ENCODE results near the gene LILRB3.

The LILRB3 gene

GRCh38 chr19:54253331-54254194, 30.8 kb upstream of the LILRB3 start:
- no peak overlapping the region for H2AK5ac ChIP-seq (ENCODE audit: low read length, severe bottlenecking)
- no peaks in the 10 kb centered on the region for H3K9me3 ChIP-seq (ENCODE audit: control insufficient read depth, low read length)
- no peak overlapping the region for H4K8ac ChIP-seq (ENCODE audit: low read length)
- H3K27ac ChIP-seq (ENCODE audit: low read length, poor library complexity, severe bottlenecking) = no peak overlapping the region
- DNase-seq = no peak
- no peak overlapping the region for H3K4me2 ChIP-seq (ENCODE audit: low read length, poor library complexity, severe bottlenecking)
- H2BK12ac ChIP-seq (ENCODE audit: low read length in 2 of 2) = no peak overlapping the region
- no peak overlapping the region for H3K4ac ChIP-seq (ENCODE audit: low read depth in 1 of 2, low read length in 2 of 2)
- H2BK5ac ChIP-seq (ENCODE audit: low read depth, low read length, poor library complexity, severe bottlenecking) = no peak overlapping the region
- no peak overlapping the region for H3K9ac ChIP-seq (ENCODE audit: low read length)
- no peak overlapping the region for H3K14ac ChIP-seq (ENCODE audit: low read length in 2 of 2)
- no peak overlapping the region for H4K91ac ChIP-seq (ENCODE audit: low read length)
- 83% methylated on average over 19 of the region's 23 CpGs for WGBS
- H2AFZ ChIP-seq (ENCODE audit: low read depth, low read length) = no peak overlapping the region
- no peaks in the 10 kb centered on the region for H3K4me1 ChIP-seq (ENCODE audit: control insufficient read depth, insufficient read depth, low read depth, low read length)
- no peak overlapping the region for H3K18ac ChIP-seq (ENCODE audit: low read depth in 1 of 2, low read length in 2 of 2)
- no peaks in the 10 kb centered on the region for H3K36me3 ChIP-seq (ENCODE audit: control insufficient read depth in 1 of 2, insufficient read depth in 2 of 2, low read depth in 1 of 2, low read length in 2 of 2)
- no peaks in the 10 kb centered on the region for H3K79me1 ChIP-seq (replicated peaks; ENCODE audit: low read length, poor library complexity, severe bottlenecking)
- no peak overlapping the region for H2BK15ac ChIP-seq (ENCODE audit: low read depth, poor library complexity, severe bottlenecking)
- H3K27me3 ChIP-seq (ENCODE audit: control insufficient read depth in 1 of 2, insufficient read depth in 1 of 2, low read length in 2 of 2) = peaks cover 21 to 54% of the 10 kb centered on the region in 2 experiments
- no peak overlapping the region for H3K23ac ChIP-seq (ENCODE audit: low read length in 2 of 2)
- H2BK120ac ChIP-seq (ENCODE audit: low read depth, low read length) = no peak overlapping the region
- H3K4me3 ChIP-seq (ENCODE audit: insufficient read depth in 1 of 2, low read depth in 1 of 2, low read length in 2 of 2) = no peak overlapping the region

GRCh38 chr19:54252845-54253244, 30.0 kb upstream of the LILRB3 start:
- no peaks in the 10 kb centered on the region for H3K4me1 ChIP-seq (ENCODE audit: control insufficient read depth, insufficient read depth, low read depth, low read length)
- H3K18ac ChIP-seq (ENCODE audit: low read depth in 1 of 2, low read length in 2 of 2) = no peak overlapping the region
- no peaks in the 10 kb centered on the region for H3K36me3 ChIP-seq (ENCODE audit: control insufficient read depth in 1 of 2, insufficient read depth in 2 of 2, low read depth in 1 of 2, low read length in 2 of 2)
- H2BK12ac ChIP-seq (ENCODE audit: low read length in 2 of 2) = no peak overlapping the region
- H2AK5ac ChIP-seq (ENCODE audit: low read length, severe bottlenecking) = no peak overlapping the region
- no peak overlapping the region for H3K14ac ChIP-seq (ENCODE audit: low read length in 2 of 2)
- no peak overlapping the region for H2BK15ac ChIP-seq (ENCODE audit: low read depth, poor library complexity, severe bottlenecking)
- H3K9ac ChIP-seq (ENCODE audit: low read length) = no peak overlapping the region
- no peak overlapping the region for H3K23ac ChIP-seq (ENCODE audit: low read length in 2 of 2)
- H3K79me1 ChIP-seq (replicated peaks; ENCODE audit: low read length, poor library complexity, severe bottlenecking) = no peaks in the 10 kb centered on the region
- H3K4me2 ChIP-seq (ENCODE audit: low read length, poor library complexity, severe bottlenecking) = no peak overlapping the region
- no peak overlapping the region for H3K27ac ChIP-seq (ENCODE audit: low read length, poor library complexity, severe bottlenecking)
- H3K4ac ChIP-seq (ENCODE audit: low read depth in 1 of 2, low read length in 2 of 2) = no peak overlapping the region
- DNase-seq = no peak
- 81% methylated on average over 11 of the region's 11 CpGs for WGBS
- no peak overlapping the region for H2AFZ ChIP-seq (ENCODE audit: low read depth, low read length)
- no peak overlapping the region for H4K91ac ChIP-seq (ENCODE audit: low read length)
- no peaks in the 10 kb centered on the region for H3K9me3 ChIP-seq (ENCODE audit: control insufficient read depth, low read length)
- no peak overlapping the region for H4K8ac ChIP-seq (ENCODE audit: low read length)
- no peak overlapping the region for H2BK5ac ChIP-seq (ENCODE audit: low read depth, low read length, poor library complexity, severe bottlenecking)
- H2BK120ac ChIP-seq (ENCODE audit: low read depth, low read length) = no peak overlapping the region
- peaks cover 26 to 54% of the 10 kb centered on the region in 2 experiments for H3K27me3 ChIP-seq (ENCODE audit: control insufficient read depth in 1 of 2, insufficient read depth in 1 of 2, low read length in 2 of 2)
- H3K4me3 ChIP-seq (ENCODE audit: insufficient read depth in 1 of 2, low read depth in 1 of 2, low read length in 2 of 2) = no peak overlapping the region

GRCh38 chr19:54252243-54252642, 29.4 kb upstream of the LILRB3 start:
- Histone ChIP-seq H3K36me3 (ENCODE audit: control insufficient read depth in 1 of 2, insufficient read depth in 2 of 2, low read depth in 1 of 2, low read length in 2 of 2) (no peaks in the 10 kb centered on the region), H3K9ac (ENCODE audit: low read length) (no peak overlapping the region), H3K27me3 (ENCODE audit: control insufficient read depth in 1 of 2, insufficient read depth in 1 of 2, low read length in 2 of 2) (peaks cover 20 to 48% of the 10 kb centered on the region in 2 experiments), H2AK5ac (ENCODE audit: low read length, severe bottlenecking) (no peak overlapping the region), H3K4me1 (ENCODE audit: control insufficient read depth, insufficient read depth, low read depth, low read length) (no peaks in the 10 kb centered on the region), H2BK120ac (ENCODE audit: low read depth, low read length) (no peak overlapping the region), H2BK5ac (ENCODE audit: low read depth, low read length, poor library complexity, severe bottlenecking) (no peak overlapping the region), H2BK15ac (ENCODE audit: low read depth, poor library complexity, severe bottlenecking) (no peak overlapping the region), H2AFZ (ENCODE audit: low read depth, low read length) (no peak overlapping the region), H3K23ac (ENCODE audit: low read length in 2 of 2) (no peak overlapping the region), H3K79me1 (replicated peaks; ENCODE audit: low read length, poor library complexity, severe bottlenecking) (no peaks in the 10 kb centered on the region), H3K14ac (ENCODE audit: low read length in 2 of 2) (no peak overlapping the region), H3K18ac (ENCODE audit: low read depth in 1 of 2, low read length in 2 of 2) (no peak overlapping the region), H3K9me3 (ENCODE audit: control insufficient read depth, low read length) (no peaks in the 10 kb centered on the region), H4K8ac (ENCODE audit: low read length) (no peak overlapping the region), H3K27ac (ENCODE audit: low read length, poor library complexity, severe bottlenecking) (no peak overlapping the region), H3K4me3 (ENCODE audit: insufficient read depth in 1 of 2, low read depth in 1 of 2, low read length in 2 of 2) (peak overlapping the region in 1 of 2 experiments; percentile 3), H3K4ac (ENCODE audit: low read depth in 1 of 2, low read length in 2 of 2) (no peak overlapping the region), H3K4me2 (ENCODE audit: low read length, poor library complexity, severe bottlenecking) (no peak overlapping the region), H4K91ac (ENCODE audit: low read length) (no peak overlapping the region), H2BK12ac (ENCODE audit: low read length in 2 of 2) (no peak overlapping the region)
- no peak for DNase-seq
- 87% methylated on average over 8 of the region's 9 CpGs for WGBS

- Histone ChIP-seq H2BK120ac (ENCODE audit: low read depth, low read length) (no peak overlapping the region), H3K14ac (ENCODE audit: low read length in 2 of 2) (no peak overlapping the region), H4K8ac (ENCODE audit: low read length) (no peak overlapping the region), H2BK12ac (ENCODE audit: low read length in 2 of 2) (no peak overlapping the region), H3K4me3 (ENCODE audit: insufficient read depth in 1 of 2, low read depth in 1 of 2, low read length in 2 of 2) (no peak overlapping the region), H3K9me3 (ENCODE audit: control insufficient read depth, low read length) (no peaks in the 10 kb centered on the region), H3K36me3 (ENCODE audit: control insufficient read depth in 1 of 2, insufficient read depth in 2 of 2, low read depth in 1 of 2, low read length in 2 of 2) (no peaks in the 10 kb centered on the region), H2AK5ac (ENCODE audit: low read length, severe bottlenecking) (no peak overlapping the region), H3K4me2 (ENCODE audit: low read length, poor library complexity, severe bottlenecking) (no peak overlapping the region), H4K91ac (ENCODE audit: low read length) (no peak overlapping the region), H3K79me1 (replicated peaks; ENCODE audit: low read length, poor library complexity, severe bottlenecking) (no peaks in the 10 kb centered on the region), H2BK15ac (ENCODE audit: low read depth, poor library complexity, severe bottlenecking) (no peak overlapping the region), H3K23ac (ENCODE audit: low read length in 2 of 2) (no peak overlapping the region), H3K9ac (ENCODE audit: low read length) (no peak overlapping the region), H3K4me1 (ENCODE audit: control insufficient read depth, insufficient read depth, low read depth, low read length) (no peaks in the 10 kb centered on the region), H2AFZ (ENCODE audit: low read depth, low read length) (no peak overlapping the region), H3K27ac (ENCODE audit: low read length, poor library complexity, severe bottlenecking) (no peak overlapping the region), H3K27me3 (ENCODE audit: control insufficient read depth in 1 of 2, insufficient read depth in 1 of 2, low read length in 2 of 2) (peaks cover 12 to 20% of the 10 kb centered on the region in 2 experiments), H2BK5ac (ENCODE audit: low read depth, low read length, poor library complexity, severe bottlenecking) (no peak overlapping the region), H3K18ac (ENCODE audit: low read depth in 1 of 2, low read length in 2 of 2) (no peak overlapping the region), H3K4ac (ENCODE audit: low read depth in 1 of 2, low read length in 2 of 2) (no peak overlapping the region)
- WGBS = 74% methylated on average over 8 of the region's 8 CpGs
- no peak for DNase-seq
Measured at GRCh38 chr19:54248016-54248601, 25.3 kb upstream of the LILRB3 start.

Measured in mesenchymal stem cell (in vitro differentiated cells and primary cell).